ENCODE data around the gene CCDC60. TPM values are rescaled to one million over a fixed set of nuclear protein-coding genes. Genes with fewer than 3 reads are reported as not detected.

Gene CCDC60
- total and polyA plus RNA-seq, 2 of the 13 experiments (the other 11 are each of a cell fraction or from before 2014, with no cell fraction given), result not detected

DNA sequence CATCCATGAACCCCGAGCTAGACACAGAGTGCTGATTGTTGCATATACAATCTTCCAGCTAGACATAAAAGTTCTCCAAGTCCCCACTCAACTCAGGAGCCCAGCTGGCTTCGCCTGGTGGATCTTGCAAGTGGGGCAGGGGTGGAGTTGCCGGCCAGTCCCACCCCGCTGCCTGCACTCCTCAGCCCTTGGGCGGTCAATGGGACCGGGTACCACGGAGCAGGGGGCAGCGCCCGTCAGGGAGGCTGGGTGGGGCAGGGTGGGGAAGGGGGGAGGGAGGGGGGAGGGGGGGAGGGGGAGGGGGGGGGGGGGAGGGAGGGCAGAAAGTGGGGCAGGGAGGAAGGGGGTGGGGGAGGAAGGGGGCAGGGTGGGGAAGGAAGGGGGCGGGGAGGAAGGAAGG lies 63.0 kb downstream of the CCDC60 start:
- Histone ChIP-seq H4K20me1 (ENCODE audit: insufficient read depth, low read length) (no peaks in the 10 kb centered on the region), H3K27me3 (ENCODE audit: control insufficient read depth in 1 of 2, insufficient read depth in 2 of 2, low read length in 2 of 2) (no peaks in the 10 kb centered on the region), H3K27ac (ENCODE audit: extremely low read length, insufficient read depth, low read length) (no peak overlapping the region), H3K36me3 (replicated peaks in 1 of 2; ENCODE audit: control insufficient read depth in 1 of 2, insufficient read depth in 2 of 2, low read length in 2 of 2) (no peaks in the 10 kb centered on the region), H3K4me3 (replicated peaks in 1 of 3; ENCODE audit: insufficient read depth in 1 of 3, low read depth in 2 of 3, low read length in 3 of 3) (no peak overlapping the region), H3K9me3 (ENCODE audit: low read length) (no peaks in the 10 kb centered on the region), H2AFZ (ENCODE audit: low read length) (no peak overlapping the region), H3K79me2 (ENCODE audit: insufficient read depth, low read length) (no peaks in the 10 kb centered on the region), H3K4me2 (ENCODE audit: low read depth, low read length) (no peak overlapping the region), H3K9ac (ENCODE audit: insufficient read depth, low read depth, low read length) (no peak overlapping the region), H3K4me1 (ENCODE audit: insufficient read depth, low read length) (no peaks in the 10 kb centered on the region)
- FAIRE-seq (no peak), DNase-seq (ENCODE audit: low spot score) (no peak), ATAC-seq (no peak)
- CTCF ChIA-PET (ENCODE audit: low intra/inter-chr PET ratio, low total read pairs), result no interaction called here
- intact Hi-C loops (cut with micrococcal nuclease; ENCODE audit: unreplicated experiment), result no loop called here
- POLR2A ChIA-PET, result no interaction called here
- BruUV-seq (replicated peaks), result no TSS peak
- in situ Hi-C loops (cut with HindIII; ENCODE audit: extremely low pct_ligation_motif_present, low pct_unique_long_range_greater_than_20kb), result no loop called here
- 66% methylated on average over 9 of the region's 10 CpGs for WGBS (ENCODE audit: low lambda C conversion rate)
- TF ChIP-seq ZFY (CRISPR knock-in tag; IDR thresholded peaks at IDR 0.05) (no peak), ZNF703 (CRISPR knock-in tag; IDR thresholded peaks at IDR 0.05; ENCODE audit: borderline replicate concordance) (no peak), HNRNPUL1 (IDR thresholded peaks at IDR 0.05; ENCODE audit: low read depth, low read length) (no peak), ZNF30 (CRISPR knock-in tag; IDR thresholded peaks at IDR 0.05) (no peak), ELF4 (CRISPR knock-in tag; IDR thresholded peaks at IDR 0.05; ENCODE audit: borderline replicate concordance) (no peak), CEBPG (CRISPR knock-in tag; IDR thresholded peaks at IDR 0.05) (no peak), ZNF317 (CRISPR knock-in tag; IDR thresholded peaks at IDR 0.05) (no peak), SMAD9 (CRISPR knock-in tag; IDR thresholded peaks at IDR 0.05) (no peak), ARNTL (CRISPR knock-in tag; IDR thresholded peaks at IDR 0.05) (no peak), ZNF142 (CRISPR knock-in tag; IDR thresholded peaks at IDR 0.05) (no peak), MED8 (CRISPR knock-in tag; IDR thresholded peaks at IDR 0.05; ENCODE audit: insufficient replicate concordance) (no peak), XBP1 (CRISPR knock-in tag; IDR thresholded peaks at IDR 0.05) (no peak)
- TF ChIP-seq, protein P1, sequence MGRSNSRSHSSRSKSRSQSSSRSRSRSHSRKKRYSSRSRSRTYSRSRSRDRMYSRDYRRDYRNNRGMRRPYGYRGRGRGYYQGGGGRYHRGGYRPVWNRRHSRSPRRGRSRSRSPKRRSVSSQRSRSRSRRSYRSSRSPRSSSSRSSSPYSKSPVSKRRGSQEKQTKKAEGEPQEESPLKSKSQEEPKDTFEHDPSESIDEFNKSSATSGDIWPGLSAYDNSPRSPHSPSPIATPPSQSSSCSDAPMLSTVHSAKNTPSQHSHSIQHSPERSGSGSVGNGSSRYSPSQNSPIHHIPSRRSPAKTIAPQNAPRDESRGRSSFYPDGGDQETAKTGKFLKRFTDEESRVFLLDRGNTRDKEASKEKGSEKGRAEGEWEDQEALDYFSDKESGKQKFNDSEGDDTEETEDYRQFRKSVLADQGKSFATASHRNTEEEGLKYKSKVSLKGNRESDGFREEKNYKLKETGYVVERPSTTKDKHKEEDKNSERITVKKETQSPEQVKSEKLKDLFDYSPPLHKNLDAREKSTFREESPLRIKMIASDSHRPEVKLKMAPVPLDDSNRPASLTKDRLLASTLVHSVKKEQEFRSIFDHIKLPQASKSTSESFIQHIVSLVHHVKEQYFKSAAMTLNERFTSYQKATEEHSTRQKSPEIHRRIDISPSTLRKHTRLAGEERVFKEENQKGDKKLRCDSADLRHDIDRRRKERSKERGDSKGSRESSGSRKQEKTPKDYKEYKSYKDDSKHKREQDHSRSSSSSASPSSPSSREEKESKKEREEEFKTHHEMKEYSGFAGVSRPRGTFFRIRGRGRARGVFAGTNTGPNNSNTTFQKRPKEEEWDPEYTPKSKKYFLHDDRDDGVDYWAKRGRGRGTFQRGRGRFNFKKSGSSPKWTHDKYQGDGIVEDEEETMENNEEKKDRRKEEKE (IDR thresholded peaks at IDR 0.05), result no peak
- TF ChIP-seq, protein P2, sequence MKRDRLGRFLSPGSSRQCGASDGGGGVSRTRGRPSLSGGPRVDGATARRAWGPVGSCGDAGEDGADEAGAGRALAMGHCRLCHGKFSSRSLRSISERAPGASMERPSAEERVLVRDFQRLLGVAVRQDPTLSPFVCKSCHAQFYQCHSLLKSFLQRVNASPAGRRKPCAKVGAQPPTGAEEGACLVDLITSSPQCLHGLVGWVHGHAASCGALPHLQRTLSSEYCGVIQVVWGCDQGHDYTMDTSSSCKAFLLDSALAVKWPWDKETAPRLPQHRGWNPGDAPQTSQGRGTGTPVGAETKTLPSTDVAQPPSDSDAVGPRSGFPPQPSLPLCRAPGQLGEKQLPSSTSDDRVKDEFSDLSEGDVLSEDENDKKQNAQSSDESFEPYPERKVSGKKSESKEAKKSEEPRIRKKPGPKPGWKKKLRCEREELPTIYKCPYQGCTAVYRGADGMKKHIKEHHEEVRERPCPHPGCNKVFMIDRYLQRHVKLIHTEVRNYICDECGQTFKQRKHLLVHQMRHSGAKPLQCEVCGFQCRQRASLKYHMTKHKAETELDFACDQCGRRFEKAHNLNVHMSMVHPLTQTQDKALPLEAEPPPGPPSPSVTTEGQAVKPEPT (CRISPR knock-in tag; IDR thresholded peaks at IDR 0.05; ENCODE audit: low read depth), result no peak
